Activated CD4-positive, alpha-beta T cell treated with anti-CD3 and anti-CD28 coated beads for 1 hour (primary cell): ENCODE results near the gene GPR35.
A peak's percentile ranks its signal among the peaks of the same experiment; 100 is the strongest.

ENCODE experiments used
- DNase-seq: peaks from one replicate; pipeline ENCODE4 v3.0.0-alpha.2; 2020

Gene GPR35

DNA sequence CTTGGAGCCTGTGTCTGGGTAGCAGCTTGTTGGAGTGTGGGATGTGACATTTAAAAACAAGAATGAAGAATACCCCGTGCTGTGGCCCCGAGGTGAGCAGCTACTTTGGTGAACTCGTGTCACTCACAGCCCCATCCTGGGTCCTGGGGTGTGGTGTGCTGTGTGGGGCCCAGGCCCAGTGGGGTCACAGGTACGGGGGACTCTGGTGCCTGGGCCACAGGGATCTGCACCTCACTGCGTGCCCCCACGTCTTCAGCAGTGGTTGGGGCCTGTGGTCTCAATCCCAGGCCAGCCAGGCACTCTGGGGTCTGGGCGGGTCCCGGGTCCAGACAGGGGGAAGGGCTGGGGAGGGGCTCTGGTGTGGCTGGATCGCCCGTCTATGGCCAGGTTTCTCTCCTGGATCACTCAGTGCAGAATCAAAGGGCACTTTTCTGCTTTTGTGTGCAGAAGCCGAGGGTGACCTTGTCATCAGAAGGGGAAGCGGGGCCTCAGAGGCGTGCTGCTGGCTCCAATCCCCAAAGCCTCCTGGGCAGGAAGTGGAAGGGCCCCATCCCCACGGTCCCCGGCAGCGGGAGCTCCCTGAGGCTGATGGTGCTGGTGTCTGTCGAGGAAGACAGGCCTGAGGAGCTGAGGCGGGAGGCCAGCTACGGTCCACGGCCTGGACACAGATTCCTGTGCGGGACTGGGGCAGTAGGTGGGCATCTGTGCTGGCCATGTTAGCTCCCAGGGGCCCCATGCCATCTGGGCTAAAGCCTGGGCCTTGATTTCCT lies 1.4 kb downstream of the GPR35 start:
- no peak for DNase-seq

DNA sequence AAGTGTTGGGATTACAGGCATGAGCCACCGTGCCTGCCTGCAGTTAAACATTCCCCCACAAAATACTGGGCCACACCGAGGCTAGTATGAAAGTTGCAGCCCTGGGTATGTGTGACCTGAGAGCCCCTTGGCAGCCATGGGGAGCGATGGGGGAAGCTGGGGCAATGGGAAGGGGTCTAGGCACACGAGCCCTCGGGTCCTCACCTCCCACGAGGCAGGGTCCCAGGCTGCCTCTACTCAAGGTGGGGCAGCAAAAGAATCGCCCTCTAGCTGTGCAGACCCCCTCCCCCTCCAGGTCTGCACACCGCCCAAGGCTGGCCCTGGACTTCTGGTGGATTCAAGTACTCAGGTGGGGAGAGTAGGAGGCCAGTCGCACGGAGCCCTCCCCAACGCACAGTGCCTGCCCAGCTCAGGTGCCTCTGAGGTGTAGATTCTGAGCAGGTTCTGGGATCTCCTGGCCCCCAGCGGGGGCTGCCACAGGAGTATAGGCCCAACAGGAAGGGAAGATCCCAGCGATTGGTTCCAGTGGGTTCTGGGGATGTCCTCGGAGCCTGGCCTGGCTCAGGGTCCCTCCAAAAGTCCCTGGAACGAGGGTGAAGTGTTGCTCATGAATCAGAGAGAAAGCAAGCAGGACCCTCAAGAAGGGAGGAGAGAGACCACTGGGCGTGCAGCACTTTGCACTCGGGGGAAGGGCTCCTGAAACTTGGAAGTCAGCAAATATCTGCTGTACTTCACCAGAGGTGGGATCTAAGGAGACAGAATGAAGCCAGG lies 2.6 kb downstream of the GPR35 start:
- no peak for DNase-seq

DNA sequence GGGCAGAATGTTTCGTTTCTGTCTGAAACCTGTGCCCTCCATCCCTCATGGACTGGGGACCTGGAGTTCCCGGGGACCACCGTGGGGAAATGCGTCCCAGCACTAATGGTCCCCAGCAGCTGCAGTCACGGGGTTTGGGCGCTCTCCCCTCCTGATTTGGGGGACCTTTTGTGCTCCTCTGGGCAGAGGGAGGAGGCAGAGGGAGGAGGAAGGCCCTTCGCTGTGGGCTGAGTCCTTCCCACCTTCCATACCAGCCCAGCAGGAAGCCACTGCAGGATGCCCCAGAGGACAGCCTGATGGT lies 3.2 kb downstream of the GPR35 start:
- DNase-seq: peak; percentile 4

DNA sequence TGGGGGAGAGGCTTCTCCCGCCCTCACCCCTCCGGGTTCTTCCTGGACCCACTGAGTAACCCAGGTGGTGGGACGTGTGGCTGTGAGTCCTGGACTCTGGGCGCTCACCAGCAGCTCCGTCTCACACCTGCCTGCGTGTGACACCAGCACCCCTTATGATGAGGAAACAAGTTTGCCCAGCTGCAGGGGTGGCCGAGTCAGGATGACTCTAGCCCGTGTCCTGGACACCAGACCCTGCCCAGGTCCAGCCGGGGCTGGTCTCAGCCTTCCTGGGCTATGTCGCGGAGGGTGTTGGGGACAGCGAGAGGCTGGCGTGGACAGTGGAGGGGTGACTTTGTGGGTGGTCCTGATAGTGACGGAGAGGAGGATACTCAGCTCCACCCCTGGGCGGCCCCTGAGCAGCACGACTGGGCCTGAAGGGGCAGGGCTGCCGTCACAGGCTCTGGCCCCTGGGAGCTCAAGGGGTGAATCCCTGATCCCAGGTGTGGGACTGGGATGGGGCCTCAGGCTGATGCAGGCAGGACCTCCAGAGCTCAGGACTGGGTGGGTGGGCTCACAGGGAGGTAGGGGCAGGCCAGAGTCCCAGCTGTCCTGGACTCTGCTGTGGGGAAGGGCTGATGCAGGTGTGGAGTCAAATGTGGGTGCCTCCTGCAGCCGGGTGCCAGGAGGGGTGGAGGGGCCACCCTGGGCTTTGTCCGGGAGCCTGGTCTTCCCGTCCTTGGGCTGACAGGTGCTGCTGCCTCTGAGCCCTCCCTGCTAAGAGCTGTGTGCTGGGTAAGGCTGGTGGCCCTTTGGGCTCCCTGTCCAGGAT lies 3.7 kb downstream of the GPR35 start:
- DNase-seq: peak; percentile 4

DNA sequence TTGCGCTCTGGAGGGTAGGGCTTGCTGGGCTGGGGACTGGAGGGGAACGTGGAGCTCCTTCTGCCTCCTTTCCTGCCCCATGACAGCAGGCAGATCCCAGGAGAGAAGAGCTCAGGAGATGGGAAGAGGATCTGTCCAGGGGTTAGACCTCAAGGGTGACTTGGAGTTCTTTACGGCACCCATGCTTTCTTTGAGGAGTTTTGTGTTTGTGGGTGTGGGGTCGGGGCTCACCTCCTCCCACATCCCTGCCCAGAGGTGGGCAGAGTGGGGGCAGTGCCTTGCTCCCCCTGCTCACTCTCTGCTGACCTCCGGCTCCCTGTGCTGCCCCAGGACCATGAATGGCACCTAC lies 4.3 kb downstream of the GPR35 start:
- peak; percentile 1 for DNase-seq

DNA sequence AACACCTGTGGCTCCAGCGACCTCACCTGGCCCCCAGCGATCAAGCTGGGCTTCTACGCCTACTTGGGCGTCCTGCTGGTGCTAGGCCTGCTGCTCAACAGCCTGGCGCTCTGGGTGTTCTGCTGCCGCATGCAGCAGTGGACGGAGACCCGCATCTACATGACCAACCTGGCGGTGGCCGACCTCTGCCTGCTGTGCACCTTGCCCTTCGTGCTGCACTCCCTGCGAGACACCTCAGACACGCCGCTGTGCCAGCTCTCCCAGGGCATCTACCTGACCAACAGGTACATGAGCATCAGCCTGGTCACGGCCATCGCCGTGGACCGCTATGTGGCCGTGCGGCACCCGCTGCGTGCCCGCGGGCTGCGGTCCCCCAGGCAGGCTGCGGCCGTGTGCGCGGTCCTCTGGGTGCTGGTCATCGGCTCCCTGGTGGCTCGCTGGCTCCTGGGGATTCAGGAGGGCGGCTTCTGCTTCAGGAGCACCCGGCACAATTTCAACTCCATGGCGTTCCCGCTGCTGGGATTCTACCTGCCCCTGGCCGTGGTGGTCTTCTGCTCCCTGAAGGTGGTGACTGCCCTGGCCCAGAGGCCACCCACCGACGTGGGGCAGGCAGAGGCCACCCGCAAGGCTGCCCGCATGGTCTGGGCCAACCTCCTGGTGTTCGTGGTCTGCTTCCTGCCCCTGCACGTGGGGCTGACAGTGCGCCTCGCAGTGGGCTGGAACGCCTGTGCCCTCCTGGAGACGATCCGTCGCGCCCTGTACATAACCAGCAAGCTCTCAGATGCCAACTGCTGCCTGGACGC lies 4.9 kb downstream of the GPR35 start:
- DNase-seq: peak; percentile 5

DNA sequence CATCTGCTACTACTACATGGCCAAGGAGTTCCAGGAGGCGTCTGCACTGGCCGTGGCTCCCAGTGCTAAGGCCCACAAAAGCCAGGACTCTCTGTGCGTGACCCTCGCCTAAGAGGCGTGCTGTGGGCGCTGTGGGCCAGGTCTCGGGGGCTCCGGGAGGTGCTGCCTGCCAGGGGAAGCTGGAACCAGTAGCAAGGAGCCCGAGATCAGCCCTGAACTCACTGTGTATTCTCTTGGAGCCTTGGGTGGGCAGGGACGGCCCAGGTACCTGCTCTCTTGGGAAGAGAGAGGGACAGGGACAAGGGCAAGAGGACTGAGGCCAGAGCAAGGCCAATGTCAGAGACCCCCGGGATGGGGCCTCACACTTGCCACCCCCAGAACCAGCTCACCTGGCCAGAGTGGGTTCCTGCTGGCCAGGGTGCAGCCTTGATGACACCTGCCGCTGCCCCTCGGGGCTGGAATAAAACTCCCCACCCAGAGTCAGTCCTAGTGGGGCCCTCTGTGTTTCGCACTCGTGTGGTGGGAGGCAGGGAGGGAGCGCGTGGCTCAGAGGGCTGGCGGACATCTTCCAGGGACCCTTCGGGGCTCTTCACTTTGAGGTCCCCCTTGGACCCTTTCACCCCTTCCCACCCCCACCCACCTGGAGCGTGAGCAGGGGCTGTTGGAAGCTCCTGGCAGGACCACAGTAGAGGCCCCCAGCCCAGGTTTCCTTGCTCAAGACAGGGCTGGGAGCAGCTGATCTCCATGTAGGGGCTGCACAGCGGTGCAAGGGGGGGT lies 5.7 kb downstream of the GPR35 start:
- DNase-seq: peak; percentile 5

DNA sequence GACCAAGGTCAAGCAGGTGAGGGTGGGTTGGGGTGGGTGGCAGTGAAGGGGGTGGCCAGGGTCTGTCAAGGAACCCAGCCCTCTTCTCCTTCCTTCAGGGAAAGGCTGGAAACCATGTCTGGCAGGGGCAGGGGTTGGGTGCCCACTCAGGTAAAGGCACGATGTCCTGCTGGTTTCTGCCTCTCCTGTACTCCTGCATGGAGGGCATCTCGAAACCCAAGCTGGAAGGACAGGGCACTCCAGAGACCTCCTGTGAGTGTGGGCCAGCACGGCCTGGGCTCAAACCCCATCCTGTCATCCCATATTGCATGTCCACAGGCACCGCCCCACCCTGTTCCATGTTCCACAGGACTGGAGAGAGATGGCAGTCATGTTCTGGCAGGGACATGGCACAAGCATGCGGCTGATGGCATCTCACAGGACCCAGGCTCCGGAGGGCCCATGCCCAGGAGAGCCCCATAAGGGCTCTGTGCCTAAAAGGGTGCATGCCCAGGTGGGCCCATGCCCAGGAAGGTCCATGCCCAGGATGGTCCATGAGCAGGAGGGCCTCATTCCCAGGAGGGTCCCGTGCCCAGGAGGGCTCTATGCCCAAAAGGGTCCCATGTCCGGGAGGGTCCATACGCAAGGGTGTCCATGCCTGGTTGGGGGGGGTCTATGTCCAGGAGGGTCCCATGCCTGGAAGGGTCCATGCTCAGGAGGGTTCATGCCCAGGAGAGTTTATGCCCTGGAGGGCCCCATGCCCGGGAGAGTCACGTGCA lies 6.4 kb downstream of the GPR35 start:
- DNase-seq: peak; percentile 6

DNA sequence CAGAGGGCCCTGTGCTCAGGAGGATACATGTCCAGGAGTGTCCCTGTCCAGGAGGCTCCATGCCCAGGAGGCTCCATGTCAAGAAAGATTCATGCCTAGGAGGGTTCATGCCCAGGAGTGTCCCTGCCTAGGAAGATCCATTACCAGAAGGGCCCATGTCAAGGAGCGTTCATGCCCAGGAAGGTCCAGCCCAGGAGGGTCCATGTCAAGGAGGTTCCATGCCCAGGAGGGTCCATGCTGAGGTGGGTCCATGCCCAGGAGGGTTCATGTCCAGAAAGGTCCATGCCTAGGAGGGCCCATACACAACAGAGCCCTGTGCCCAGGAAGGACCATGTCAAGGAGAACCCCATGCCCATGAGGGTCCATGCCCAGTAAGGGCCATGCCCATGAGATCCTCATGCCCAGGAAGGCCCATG lies 7.0 kb downstream of the GPR35 start:
- peak; percentile 0 for DNase-seq

DNA sequence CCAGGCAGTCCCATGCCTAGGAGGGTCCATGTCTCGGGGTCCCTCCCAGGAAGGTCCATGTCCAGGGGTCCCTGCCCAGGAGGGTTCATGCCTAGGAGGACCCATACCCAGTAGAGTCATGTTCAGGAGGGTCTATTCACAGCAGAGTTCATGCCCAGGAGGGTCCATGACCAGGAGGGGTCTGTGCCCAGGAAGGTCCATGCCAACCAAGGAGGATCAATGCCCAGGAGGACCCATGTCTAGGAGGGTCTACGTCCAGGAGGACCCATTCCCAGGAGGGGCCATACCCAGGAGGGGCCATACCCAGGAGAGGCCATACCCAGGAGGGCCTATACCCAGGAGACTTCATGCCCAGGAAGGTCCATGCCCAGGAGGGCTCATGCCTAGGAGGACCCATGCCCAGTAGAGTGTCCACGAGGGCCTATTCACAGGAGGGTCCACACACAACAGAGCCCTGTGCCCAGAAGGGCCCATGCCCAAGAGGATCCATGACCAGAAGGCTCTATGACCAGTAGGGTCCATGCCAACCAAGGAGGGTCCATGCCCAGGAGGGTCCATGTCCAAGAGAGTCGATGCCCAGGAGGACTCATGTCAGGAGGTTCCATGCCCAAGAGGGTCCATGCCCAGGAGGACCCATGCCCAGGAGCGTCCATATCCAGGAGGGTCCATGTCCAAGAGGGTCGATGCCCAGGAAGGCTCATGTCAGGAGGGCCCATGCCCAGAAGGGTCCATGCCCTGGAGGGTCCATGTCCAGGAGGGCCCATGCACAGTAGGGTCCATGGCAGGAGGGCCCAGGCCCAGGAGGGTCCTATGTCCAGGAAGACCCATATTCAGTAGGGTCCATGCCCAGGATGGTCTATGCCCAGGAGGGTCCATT lies 10.1 kb downstream of the GPR35 start:
- DNase-seq: peak; percentile 2

DNA sequence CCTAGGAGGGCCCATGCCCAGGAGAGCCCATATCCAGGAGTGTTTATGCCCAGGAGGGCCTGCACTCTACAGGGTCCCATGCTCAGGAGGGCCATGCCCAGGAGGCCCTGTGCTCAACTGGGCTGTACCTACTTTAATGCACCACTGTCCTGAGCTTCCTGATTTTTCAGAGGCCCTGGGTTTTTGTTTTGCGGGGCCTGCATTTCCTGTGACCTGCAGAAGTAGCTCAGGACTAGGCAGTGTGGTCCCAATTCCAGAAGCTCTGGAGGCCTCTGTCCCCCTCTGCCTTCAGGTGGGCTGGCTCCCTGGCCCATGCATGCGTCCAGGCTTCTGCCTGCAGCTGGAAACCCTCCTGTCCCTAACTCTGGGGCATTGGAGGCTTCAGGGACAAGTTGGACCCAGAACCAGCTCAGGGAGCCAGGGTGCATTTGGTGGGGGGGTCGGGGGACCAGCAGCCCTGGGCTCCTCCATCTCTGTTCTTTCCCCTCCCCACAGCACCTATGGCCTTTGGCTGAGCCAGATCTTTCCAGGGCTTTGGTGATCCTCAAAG lies 10.8 kb downstream of the GPR35 start:
- no peak for DNase-seq

DNA sequence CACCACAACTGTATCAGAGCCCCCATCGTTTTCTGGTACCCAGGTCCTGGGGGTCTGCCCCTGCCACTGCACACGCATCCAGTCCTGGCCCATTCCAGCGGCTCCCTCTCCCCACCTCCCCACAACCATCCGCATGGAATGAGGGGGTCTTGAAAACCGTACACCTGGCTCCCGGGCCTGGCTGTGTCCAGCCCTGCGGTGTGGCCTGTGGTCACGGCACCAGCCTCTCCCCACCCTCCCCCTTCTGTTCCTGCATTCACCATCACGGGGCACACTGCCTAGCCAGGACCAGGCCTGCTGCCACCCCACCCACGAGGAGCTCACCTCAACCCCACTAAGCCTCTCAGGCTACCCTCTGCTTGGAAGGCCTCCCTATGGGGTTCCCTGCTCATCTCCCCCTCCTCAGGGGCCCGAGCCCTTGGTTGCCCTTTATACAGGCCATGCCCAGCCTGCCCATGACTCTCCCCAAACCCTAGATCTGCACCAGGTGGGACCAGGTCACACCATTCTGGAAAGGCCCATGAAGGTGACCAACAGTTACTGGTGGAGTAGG lies 11.4 kb downstream of the GPR35 start:
- no peak for DNase-seq

DNA sequence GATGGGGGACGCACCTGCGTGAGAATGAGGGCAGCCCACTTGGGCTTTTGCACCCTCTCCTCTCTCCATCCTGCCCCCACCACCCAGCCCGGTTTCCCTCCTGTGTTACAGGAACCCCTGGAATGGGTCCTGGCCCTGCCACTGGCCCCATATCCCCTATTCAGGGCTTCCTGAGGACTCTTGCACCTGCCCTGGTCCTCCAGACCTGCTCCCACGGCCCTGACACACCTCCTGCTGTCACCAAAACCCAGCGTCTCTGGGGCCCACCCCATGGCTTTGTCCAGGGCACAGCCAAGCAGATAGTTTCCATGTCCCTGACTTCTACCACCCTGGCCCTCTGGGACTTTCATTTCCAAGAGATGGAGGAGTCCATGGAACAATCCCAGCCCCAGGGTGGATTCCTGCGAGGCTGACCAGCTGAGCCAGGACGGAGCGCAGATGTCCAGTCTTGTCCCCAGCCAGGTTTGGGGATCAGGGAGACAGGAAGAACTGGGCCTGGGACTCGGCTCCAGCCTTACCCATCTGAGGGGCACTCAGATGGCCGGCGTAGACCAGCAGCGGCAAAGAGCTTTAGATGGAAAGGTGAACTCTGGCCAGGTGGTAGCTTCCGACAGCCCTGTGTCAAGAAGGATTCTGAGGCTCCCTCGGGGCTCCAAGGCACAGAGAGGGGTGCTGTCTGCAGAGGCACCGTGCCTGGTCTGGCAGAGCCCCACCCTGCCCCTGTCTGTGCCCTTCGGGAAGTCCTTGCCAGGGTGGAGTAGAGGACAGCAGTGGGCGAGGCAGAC lies 12.0 kb downstream of the GPR35 start:
- DNase-seq: no peak

DNA sequence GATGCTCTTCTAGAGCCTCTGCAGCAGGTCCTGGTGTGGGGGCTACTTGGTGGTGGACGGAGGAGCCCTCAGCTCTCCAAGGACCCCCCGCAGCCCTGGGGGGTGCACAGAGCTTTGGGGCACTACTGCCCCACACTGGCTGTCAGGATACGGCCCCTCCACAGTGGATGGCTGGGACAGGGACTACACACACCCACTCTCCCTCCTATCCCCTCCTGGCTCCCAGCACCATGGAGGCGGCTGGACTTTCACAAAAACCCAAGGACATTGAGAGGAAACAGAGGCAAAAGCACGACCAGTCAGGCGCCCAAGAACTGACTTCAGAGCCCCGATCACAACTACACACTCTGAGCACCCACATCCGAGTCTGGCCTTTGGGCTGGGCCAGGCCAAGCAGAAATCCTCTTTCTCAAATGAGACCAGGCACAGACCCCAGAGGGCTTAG lies 12.6 kb downstream of the GPR35 start:
- no peak for DNase-seq

DNA sequence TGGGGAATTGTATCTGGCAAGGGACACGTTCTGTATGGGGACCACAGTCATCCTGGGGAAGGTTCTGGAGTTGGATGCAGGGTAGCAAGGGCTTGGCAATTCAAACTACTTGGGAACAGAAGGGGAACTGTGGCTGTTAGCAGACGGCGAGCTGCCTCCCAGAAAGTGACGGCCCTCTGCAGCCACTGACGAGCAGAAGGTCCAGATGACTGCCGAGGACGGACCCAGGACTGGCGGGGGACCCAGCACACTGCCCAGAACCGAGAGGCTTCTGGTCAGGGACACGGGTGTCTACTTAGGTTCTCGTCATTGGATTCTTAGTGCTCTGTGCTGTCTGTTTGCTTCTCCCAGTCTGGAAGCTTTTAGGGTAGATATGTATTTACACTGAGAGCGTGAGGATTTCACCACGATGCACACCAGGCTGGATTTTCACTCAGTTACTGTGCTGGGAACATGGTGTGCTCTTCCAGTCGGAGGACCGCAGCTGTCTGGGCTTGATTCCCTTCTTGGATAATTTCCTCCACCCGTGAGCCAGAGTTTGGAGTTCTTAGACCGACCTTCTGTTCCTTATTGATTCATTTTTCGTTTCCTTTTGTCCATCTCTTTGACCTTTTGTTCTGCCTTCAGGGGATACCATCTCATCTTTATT lies 13.4 kb downstream of the GPR35 start:
- DNase-seq: no peak

DNA sequence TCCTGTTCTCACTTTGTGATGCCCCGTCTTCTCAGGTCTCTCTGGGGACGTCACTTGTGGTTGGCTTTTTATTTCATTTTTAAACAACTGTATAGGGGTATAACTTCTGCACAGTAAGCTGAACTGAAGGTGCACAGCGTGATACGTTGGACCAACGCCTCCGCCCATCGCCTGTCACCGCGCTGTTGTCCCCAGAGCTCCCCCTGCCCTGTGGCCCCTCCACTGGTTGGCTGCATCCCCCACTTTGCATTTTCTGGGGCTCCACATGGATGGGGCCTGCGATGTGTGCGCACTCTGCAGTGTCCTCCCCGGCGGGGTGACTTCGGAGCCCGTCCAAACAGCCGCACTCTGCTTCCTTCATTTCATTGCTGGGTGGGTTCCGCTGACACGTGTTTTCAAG lies 14.3 kb downstream of the GPR35 start:
- no peak for DNase-seq

DNA sequence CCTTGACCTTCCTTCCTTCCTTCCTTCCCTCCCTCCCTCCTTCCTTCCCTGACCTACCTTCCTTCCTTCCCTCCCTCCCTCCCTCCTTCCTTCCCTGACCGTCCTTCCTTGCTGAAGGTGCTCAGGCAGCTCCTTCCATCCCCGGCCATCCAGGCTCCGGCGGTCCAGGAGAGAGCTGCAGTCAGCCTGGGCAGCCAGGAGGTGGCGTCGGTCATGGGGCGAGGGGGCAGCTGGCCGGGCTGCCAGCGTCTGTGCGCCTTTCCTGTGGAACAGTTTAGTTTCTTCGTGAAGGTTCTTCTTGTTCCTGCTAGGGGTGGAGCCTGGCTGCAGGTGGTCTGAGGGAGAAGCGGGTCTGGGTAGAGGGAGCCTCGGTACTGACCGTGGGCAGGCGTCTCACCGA lies 15.7 kb downstream of the GPR35 start:
- no peak for DNase-seq
